ENCODE measurements around the gene ZNF440.
"Not testable (repeated sequence)": the region's sequence is repeated elsewhere in the genome, so short reads cannot be mapped to it uniquely, and the experiment has no call there.

Gene ZNF440

DNA sequence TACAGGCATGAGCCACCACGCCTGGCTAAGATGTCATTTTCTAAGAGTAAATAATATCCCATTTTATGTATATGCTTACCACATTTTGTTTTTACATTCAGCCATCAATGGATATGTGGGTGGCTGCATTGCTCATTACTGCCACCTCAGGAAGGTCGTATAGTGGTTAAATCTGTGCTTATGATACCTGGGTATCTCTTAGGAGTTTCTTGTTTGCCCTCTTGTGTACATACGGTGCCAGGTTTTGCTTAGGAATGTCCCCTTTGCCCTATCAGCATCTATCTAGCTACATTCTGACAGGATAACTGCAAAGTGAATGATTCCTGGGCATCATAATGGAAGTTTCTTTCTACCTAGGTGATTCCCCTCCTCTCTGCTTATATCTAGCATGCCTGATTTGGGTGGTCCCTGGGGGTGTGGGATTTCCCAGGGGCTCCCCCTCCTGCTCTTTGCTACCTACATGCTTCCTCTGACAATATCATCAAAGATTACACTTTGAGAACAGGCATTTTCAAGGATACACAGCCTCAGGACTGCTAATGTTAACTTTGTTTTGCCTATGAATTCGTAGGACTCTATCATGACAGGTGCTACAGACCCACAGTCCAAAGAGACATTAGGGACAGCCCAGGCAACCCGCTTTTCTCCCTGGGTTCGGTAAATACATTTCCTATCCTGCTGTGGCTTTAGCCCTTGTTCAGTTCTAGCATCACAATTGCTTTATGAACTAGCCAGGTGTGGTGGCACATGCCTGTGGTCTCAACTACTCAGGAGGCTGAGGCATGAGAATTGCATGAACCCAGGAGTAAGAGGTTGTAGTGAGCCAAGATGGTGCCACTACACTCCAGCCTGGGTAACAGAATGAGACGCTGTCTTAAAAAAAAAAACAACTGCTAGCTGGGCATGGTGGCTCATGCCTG, 15.1 kb downstream of the ZNF440 start:
- DNase-seq: not testable (repeated sequence)

DNA sequence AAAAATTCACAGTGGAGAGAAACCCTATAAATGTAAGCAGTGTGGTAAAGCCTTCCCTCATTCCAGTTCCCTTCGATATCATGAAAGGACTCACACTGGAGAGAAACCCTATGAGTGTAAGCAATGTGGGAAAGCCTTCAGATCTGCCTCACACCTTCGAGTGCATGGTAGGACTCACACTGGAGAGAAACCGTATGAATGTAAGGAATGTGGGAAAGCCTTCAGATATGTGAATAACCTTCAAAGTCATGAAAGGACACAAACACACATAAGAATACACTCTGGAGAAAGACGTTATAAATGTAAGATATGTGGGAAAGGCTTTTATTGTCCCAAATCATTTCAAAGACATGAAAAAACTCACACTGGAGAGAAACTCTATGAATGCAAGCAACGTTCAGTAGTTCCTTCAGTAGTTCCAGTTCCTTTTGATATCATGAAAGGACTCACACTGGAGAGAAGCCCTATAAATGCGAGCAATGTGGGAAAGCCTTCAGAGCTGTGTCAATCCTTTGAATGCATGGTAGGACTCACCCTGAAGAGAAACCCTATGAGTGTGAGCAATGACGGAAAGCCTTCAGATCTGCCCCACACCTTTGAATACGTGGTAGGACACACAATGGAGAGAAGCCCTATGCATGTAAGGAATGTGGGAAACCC, 18.3 kb downstream of the ZNF440 start:
- no peak for DNase-seq

DNA sequence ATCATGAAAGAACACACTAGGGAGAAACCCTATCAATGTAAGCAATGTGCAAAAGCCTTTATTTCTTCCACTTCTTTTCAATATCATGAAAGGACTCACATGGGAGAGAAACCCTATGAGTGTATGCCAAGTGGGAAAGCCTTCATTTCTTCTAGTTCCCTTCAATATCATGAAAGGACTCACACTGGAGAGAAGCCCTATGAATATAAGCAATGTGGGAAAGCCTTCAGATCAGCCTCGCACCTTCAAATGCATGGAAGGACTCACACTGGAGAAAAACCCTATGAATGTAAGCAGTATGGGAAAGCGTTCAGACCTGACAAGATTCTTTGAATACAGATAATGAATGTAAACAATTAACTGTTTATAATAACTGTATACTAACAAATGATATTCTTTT, 19.5 kb downstream of the ZNF440 start:
- no peak for DNase-seq

DNA sequence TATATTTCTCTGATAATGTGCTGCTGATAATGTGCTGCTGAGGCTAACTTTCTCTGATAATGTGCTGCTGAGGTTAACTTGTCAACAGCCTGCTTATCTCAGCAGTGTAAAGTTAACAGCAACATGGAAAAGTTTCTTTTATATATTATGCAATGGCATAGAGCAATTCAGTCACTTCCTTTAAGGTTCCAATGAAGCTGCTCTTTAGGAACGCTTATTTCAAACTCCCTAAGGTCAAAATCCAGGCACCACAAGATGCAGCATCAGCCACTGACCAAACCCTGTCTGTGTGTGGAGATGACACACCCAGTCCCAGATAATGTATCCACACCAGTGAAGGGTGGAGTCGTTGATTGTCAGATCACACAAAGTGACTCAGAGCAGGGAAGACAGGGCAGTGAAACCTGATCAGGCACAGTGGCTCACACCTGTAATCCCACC, 21.6 kb downstream of the ZNF440 start:
- not testable (repeated sequence) for DNase-seq

DNA sequence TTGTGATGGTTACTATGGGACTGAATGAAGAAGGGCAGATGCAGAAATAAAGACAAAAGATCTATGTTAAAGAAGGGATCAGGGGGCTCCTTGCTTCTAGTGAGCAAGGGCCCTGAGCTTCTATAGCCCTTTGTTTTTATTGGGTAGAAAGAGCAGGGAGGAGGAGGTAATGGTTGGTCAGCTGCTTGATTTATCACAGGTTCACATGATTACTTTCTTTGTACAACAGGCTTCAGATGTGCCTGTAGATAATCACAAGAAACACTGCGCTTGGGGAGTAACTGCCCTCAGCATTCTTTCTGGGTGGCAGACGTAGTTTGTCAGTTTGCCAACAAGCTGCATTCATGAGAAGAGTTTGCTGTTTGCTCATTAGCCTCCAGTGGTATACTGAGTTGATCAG, 29.6 kb downstream of the ZNF440 start:
- DNase-seq: no peak

DNA sequence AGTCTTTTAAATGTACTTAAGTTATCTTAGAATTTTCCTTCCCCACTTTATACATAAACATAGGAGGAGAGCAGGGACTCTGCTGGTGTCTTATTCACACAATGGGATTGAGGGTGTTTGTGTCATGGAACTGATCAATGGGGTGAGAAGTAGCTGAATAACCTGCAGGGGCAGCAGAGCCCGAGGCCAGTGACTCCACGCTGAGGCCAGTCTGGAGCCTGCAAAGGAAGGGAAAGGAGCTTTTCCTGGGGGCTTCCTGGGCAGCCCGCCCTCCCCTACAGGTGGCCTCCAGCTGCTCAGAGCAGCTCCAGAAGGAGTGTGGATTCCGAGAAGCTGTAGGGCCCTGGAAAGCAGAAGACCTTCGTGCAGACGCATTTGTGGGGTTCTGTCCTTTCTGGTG, 33.5 kb downstream of the ZNF440 start:
- DNase-seq: not testable (repeated sequence)

DNA sequence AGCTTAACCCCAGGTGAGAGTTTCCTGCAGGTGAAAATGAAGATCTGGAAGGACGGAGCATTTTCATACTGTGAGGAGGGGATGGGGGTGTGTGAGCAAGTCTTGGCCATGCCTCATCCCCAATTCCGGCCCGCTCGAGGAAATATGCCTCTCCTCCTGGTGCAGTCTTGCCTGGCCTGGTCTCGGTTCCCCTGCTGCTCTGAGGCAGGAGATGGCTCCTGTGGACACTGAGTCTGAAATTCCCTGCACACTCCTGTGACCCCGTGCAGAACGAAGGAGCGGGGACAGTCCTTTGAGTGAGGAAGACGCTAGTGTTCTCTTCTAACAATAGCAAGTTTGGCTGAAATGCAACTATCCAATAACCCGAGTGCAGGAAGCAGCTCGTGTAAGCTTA, 34.1 kb downstream of the ZNF440 start:
- DNase-seq: no peak

DNA sequence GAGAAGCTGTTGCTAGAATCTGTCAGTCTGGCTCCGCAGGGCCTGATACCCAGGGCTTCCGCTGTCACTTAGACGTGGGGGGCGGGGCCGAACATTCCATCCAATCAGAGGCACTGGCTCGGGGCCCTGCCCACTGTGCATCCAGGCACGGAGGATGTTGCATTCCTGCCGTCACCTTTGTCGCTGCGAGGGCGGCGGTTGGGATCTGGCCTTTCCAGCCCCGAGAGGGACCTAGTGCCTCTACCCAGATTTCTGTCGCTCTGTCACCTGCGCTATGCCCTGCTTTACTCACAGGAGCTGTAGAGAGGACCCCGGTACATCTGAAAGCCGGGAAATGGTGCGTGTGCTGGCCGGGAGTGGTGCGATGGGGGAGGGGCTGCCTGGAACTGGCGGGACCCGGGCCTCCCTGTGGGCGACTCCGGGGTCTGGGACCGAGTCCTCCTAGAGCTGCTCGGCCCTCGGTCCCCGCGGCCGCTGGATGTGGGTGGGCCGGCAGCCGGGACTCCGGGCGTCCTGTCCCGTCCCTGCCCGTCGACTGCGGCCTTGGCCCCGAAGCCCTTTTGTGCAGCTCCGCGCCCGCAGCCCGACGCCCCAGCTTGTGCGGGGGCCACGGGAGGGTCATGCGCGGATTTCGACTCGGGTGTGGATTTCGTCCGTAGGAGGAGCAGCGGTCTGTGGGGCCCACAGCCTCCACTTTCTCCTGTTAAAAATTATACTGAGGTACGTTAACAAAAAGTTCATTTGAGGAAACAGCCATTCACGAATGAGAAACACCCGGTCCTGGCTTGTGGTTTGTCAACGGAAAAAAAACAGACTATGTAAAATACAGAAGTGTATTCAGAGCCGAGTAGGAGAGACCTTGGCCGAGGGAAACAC, 34.8 kb downstream of the ZNF440 start, which contains the start of gene ZNF439:
Gene ZNF439 (plus strand): TSS at position 133 of the 876 bp plus-strand sequence. CDS start 142 bp downstream, at position 275.
- peak; percentile 82 for DNase-seq

DNA sequence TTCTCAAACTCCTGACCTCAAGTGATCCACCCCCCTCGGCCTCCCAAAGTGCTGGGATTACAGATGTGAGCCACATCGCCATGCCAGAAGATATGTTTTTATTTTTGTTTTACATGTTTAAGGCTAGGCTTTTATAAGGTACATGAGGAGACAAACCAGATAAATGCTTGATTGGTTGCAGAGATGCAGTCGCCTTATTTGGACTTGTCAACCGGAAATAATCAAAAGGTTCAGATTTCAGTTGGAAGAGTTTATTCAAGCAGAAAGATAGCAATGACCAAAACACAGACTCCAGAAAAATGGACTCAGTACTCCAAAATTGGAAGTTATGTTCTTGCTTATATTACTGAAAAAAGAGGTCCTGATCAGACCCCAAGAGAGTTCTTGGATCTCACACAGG, 36.2 kb downstream of the ZNF440 start:
- DNase-seq: not testable (repeated sequence)

DNA sequence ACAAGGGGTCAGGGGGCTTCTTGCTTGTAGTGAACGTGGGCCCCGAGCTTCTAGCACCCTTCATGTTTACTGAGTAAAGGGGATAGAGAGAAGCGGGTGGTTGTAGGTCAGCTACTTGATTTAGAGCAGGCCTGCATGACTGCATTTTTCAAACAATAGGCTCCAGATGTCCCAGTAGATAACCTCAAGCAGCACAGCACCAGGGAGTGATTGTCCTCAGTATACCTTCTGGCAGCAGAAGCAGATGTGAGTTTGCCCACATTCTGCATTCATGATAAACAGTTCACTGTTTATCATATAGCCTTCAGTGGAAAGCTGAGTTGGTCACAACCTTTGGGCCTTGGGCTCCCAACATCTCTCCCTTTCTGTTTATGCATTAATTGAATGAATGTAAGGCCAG, 39.3 kb downstream of the ZNF440 start:
- no peak for DNase-seq

DNA sequence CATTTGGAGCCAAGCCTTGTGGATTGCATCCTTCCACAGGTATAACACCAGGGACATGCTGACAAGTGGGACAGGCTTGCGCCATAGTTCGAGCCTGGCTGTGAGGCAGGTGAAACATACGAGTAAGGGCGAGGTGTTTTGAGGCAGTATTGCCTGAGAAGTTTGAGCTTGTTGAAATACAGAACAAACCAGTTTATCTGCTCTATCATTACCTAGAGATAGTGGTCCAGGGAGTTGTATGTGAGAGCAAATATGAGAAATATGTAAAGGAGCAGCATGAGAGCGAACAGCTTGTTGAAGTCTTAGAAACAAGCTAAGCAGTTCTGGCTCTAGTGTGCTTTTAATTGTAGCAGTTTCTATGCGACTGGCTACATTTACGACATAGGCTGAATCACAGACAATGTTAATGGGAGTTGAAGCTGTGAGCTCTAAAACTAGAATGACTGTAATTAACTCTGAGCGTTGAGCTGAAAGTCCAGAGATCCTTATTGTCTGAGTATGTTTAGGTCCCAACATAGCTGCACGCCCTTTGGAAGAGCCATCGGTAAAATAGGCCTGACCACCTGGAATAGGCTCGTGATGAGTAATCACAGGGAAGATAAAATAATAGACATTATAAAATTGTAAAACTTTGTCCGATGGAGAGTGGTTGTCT, 42.6 kb downstream of the ZNF440 start:
- no peak for DNase-seq

DNA sequence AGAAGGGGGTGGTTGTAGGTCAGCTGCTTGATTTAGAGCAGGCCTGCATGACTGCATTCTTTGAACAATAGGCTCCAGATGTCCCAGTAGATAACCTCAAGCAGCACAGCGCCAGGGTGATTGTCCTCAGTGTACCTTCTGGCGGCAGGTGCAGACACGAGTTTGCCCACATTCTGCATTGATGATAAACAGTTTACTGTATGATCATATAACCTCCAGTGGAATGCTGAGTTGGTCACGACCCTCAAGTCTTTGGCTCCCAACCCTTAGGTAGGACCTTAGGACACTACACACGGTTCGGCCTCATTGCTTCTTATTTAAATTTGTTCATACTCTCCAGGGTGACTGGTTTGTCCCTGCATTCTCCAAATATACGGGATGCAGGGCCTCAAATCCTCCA, 46.6 kb downstream of the ZNF440 start:
- DNase-seq: no peak

DNA sequence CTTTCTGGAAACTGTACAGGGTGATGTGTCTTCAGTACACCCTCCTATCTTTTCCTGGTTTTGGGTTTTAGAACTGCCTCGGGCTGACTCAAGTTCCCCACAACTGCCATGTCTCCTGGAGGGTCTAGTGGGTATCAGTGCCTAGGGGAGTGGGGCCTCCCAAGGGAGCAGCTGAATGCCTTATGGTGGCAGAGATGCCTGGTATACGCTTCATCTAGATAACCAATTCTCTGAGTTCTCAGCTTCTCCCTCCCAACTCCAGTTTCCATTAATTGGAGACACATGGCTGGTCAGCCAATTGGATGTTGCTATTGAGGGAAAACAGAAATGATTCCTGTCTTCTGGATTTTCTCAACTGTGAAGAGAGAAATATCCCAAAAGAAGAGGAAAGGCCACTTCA, 47.2 kb downstream of the ZNF440 start:
- no peak for DNase-seq

DNA sequence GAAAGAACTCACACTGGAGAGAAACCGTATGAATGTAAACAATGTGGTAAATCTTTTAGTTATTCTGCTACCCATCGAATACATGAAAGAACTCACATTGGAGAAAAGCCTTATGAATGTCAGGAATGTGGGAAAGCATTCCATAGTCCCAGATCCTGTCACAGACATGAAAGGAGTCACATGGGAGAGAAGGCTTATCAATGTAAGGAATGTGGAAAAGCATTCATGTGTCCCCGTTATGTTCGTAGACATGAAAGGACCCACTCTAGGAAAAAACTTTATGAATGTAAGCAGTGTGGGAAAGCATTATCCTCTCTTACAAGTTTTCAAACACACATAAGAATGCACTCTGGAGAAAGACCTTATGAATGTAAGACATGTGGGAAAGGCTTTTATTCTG, 53.7 kb downstream of the ZNF440 start:
- not testable (repeated sequence) for DNase-seq

DNA sequence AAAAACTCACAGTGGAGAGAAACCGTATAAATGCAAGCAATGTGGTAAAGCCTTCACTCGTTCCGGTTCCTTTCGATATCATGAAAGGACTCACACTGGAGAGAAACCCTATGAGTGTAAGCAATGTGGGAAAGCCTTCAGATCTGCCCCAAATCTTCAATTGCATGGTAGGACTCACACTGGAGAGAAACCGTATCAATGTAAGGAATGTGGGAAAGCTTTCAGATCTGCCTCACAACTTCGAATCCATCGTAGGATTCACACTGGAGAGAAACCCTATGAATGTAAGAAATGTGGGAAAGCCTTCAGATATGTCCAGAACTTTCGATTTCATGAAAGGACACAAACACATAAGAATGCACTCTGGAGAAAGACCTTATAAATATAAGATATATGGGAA, 54.1 kb downstream of the ZNF440 start:
- DNase-seq: no peak

DNA sequence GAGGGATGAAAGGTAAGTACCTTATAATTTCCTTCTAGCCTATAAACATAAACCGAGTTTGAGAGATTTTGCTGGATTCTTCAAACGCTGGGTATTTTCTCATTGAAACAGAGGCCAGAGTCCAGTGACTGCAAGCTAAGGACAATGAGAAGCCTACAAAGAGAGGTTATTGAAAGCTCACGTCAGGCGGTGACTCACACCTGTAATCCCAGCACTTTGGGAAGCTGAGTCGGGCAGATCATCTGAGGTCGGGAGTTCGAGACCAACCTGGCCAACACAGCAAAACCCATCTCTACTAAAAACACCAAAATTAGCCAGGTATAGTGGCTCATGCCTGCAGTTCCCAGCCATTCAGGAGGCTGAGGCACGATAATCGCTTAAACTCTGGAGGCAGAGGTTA, 58.6 kb downstream of the ZNF440 start:
- DNase-seq: no peak

DNA sequence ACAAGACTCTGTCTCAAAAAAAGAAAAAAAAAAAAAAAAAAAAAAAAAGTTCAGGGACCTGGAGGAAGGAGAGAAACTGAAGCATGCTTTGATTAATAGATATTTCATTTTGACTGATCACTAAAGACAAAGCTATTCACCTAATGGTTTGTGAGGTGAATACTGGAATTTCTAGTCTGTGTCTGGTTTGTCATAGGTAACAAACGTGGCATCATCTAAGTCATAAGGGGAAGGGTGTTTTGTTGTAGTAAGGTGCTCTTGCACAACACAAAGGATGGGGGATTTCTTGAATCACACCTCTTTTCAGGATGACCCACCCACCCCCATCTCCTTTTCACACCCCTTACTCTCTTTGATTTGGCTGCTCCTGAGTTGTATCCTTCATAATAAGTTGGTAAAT, 59.7 kb downstream of the ZNF440 start:
- no peak for DNase-seq

DNA sequence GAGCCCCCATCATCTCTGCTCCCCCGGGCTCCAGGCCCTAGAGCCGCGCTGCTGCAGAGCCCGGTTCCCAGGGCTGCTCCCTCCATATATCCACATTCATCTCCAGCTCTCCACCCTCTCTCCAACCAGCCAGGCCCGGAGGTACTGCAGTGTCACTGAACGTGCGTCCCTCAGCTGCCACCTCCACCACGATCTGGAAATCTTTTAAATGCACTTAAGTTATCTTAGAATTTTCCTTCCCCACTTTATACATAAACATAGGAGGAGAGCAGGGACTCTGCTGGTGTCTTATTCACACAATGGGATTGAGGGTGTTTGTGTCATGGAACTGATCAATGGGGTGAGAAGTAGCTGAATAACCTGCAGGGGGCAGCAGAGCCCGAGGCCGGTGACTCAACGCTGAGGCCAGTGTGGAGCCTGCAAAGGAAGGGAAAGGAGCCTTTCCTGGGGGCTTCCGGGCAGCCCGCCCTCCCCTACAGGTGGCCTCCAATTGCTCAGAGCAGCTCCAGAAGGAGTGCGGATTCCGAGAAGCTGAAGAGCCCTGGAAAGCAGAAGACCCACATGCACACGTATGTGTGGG, 65.7 kb downstream of the ZNF440 start:
- DNase-seq: not testable (repeated sequence)

DNA sequence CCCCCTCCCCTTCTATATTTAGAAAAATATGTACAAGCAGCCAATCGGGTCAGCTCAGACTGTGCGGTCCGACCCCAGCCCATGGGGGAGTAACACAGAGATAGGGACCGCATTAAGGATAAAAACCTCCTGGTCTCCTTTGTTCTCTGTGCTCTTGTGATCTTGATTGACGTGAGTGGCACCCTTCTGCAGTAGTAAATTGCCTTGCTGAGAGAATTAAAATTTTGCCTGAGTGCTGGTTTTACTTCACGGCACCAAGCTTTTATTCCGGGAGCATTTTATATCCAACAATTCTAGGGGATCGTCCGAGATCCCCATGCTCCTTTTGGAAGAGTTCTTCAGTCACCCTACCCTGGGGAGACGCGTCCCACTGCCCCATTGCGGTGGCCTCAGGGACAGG, 66.5 kb downstream of the ZNF440 start:
- no peak for DNase-seq

DNA sequence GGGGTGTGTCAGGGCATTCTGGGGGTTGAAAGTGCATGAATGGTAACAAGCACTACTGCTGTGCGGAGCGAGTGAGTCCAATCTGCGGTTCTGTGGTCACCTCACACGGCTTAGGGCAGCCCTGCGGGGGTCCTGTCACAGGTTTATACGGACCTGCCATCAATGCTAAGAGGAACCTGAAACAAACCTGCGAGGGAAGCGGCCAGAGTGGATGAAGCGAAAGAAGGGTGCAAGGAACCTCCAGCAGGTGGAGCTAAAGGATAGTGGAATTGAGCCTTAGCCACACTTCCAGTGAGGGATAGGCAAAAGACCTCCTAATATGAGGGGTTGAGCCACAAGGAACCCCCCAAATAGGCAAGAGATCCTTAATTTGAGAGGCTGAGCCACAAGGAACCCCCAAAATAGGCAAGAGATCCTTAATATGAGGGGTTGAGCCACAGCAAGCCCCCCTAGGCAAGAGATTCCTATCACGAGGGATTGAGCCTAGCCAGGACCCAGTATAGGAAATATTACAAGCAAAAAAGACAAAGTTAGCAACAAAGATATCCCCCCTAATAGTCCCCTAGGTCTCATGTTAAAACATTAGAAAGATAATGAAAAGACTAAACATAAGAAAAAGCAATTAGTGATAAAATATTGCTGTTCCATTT, 67.2 kb downstream of the ZNF440 start:
- DNase-seq: peak; percentile 61

DNA sequence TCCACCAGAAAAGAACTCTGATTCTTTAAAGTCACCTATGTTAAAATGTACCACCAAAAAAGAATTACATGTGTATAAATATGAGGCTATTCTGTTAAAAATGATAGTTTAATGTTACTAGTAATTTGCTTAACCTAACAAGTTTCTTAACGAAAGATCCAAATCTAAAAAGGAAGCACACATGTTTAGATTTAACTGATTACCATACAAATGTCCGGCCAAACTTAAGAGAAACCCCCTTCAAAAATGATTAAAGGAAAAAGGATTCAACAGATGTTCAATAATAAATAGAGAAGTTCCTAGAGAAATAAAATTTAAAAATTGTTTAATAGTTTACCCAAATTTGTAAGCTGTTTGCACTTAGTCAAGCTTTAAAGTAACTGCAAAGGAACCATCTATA, 68.5 kb downstream of the ZNF440 start:
- no peak for DNase-seq
